ENCODE data around the gene SETDB1. TPM values are rescaled to one million over a fixed set of nuclear protein-coding genes. Genes with fewer than 3 reads are reported as not detected.
A peak's percentile ranks its signal among the peaks of the same experiment; 100 is the strongest.

The SETDB1 gene
- total and polyA plus RNA-seq, 2 experiments from 2014 or later = 12.9 to 33.7 TPM

DNA sequence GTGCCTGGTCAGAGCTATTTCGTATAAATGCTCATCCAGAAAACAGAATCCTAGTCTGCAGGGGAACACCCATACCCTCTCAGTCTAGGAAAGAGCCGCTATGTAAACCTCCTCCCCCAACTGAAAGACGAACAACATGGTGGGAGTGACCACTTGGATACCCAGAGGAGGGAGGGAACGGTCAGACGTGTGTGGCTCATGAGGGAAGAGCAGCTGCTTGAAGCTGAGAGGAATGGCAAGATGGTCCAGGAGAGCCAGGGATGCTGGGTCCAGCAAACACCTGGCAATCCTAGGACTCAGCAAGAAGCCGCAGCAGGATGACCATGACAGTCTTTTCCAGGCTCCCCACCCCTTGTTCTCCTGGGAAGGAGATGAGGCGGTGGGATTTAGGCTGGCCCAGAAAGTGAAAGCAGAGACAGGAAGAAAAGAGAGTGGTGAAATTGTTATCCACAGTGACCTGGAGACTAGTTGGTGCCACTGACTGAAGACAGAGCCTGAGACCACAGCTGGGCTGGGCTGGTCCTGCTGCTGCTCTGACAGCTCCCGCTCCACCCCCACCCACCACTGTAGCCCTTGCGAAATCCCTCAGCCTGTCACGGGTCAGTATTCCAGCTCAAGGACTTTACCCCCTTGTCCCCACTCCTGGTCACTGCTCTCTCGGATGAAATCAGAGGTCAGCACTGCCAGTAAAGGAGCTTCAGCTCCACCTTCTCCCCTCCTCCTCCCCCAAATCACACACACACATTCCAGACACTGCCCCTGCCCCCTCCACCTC, 44.8 kb downstream of the SETDB1 start:
- H2AFZ ChIP-seq = no peak overlapping the region
- H3K27ac ChIP-seq = peak overlapping the region; percentile 94
- no peaks in the 10 kb centered on the region for H3K27me3 ChIP-seq
- no peaks in the 10 kb centered on the region for H3K9me3 ChIP-seq (ENCODE audit: low read depth)
- TF ChIP-seq, protein P1, sequence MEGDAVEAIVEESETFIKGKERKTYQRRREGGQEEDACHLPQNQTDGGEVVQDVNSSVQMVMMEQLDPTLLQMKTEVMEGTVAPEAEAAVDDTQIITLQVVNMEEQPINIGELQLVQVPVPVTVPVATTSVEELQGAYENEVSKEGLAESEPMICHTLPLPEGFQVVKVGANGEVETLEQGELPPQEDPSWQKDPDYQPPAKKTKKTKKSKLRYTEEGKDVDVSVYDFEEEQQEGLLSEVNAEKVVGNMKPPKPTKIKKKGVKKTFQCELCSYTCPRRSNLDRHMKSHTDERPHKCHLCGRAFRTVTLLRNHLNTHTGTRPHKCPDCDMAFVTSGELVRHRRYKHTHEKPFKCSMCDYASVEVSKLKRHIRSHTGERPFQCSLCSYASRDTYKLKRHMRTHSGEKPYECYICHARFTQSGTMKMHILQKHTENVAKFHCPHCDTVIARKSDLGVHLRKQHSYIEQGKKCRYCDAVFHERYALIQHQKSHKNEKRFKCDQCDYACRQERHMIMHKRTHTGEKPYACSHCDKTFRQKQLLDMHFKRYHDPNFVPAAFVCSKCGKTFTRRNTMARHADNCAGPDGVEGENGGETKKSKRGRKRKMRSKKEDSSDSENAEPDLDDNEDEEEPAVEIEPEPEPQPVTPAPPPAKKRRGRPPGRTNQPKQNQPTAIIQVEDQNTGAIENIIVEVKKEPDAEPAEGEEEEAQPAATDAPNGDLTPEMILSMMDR (IDR thresholded peaks at IDR 0.05; ENCODE audit: poor library complexity) = no peak
- no peak for TF ChIP-seq EZH2 (IDR thresholded peaks at IDR 0.05; ENCODE audit: borderline replicate concordance)
- no peak for TF ChIP-seq EZH2phosphoT487 (IDR thresholded peaks at IDR 0.05; ENCODE audit: low read depth, severe bottlenecking, unreplicated experiment)
- DNase-seq (ENCODE audit: low spot score) = peak; percentile 90
- peak overlapping the region; percentile 23 for H3K4me3 ChIP-seq
- peaks cover 33% of the 10 kb centered on the region for H3K4me1 ChIP-seq (ENCODE audit: insufficient read depth)
- peaks cover 38% of the 10 kb centered on the region for H4K20me1 ChIP-seq (ENCODE audit: insufficient read depth, poor library complexity, severe bottlenecking)
- H3K9me2 ChIP-seq (replicated peaks; ENCODE audit: insufficient read depth) = no peaks in the 10 kb centered on the region
- peak overlapping the region; percentile 98 for H3K4me2 ChIP-seq
- WGBS (ENCODE audit: low lambda C conversion rate, missing lambda C conversion rate) = 29% methylated on average over 11 of the region's 11 CpGs
- peaks cover 82% of the 10 kb centered on the region for H3K79me2 ChIP-seq
- no peaks in the 10 kb centered on the region for H3K36me3 ChIP-seq (replicated peaks; ENCODE audit: insufficient read depth, low read depth)

DNA sequence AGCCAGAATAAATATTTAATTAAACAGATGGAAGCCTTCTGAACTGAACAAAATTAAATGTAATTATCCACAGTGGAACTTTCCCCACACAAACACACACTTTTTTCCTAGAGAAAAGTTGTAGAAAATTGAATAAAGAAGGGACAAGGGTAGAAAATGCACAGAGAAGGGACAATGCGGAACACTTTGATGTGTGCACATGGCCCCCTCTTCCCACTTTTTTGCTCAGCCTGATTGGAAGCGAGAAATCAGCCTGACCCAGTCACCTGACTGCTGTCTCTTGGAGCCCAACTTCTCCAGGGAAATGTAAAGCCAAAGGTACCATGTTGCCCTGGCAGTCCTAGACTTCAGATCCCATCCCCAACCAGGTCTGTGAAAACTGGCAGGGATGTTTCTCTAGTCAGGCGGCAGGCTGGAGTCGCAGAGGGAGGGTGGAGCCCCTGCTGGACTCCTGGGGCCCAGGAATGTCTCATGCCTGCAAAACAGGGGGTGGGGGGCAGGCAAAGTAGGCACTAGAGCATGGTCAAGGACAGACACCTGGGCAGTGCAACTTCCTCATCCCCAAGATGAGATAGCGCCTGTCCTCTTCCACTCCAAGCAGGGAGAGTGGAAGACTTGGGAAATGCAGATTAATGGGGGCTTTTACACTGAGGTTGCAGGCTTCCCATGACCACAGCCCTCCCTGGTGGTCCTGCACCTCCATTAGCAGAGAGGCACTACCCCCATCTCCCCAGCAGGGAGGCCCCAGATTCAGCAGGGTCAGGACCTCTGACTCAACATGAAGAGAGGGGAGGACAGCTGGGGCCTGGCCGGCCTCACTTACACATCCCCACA, 45.6 kb downstream of the SETDB1 start:
- H3K4me1 ChIP-seq (ENCODE audit: insufficient read depth) = peaks cover 41% of the 10 kb centered on the region
- peaks cover 81% of the 10 kb centered on the region for H3K79me2 ChIP-seq
- H3K27me3 ChIP-seq = no peaks in the 10 kb centered on the region
- peak overlapping the region; percentile 98 for H3K4me2 ChIP-seq
- no peaks in the 10 kb centered on the region for H3K9me3 ChIP-seq (ENCODE audit: low read depth)
- TF ChIP-seq EZH2 (IDR thresholded peaks at IDR 0.05; ENCODE audit: borderline replicate concordance) (no peak), EZH2phosphoT487 (IDR thresholded peaks at IDR 0.05; ENCODE audit: low read depth, severe bottlenecking, unreplicated experiment) (no peak)
- TF ChIP-seq, protein P1 (IDR thresholded peaks at IDR 0.05; ENCODE audit: poor library complexity) = peak; percentile 14
- H3K9me2 ChIP-seq (replicated peaks; ENCODE audit: insufficient read depth) = no peaks in the 10 kb centered on the region
- H2AFZ ChIP-seq = no peak overlapping the region
- WGBS (ENCODE audit: low lambda C conversion rate, missing lambda C conversion rate) = 34% methylated on average over 6 of the region's 6 CpGs
- H3K27ac ChIP-seq = peak overlapping the region; percentile 94
- H3K36me3 ChIP-seq (replicated peaks; ENCODE audit: insufficient read depth, low read depth) = no peaks in the 10 kb centered on the region
- DNase-seq (ENCODE audit: low spot score) = peak; percentile 55
- H3K4me3 ChIP-seq = peak overlapping the region; percentile 81
- peaks cover 38% of the 10 kb centered on the region for H4K20me1 ChIP-seq (ENCODE audit: insufficient read depth, poor library complexity, severe bottlenecking)

DNA sequence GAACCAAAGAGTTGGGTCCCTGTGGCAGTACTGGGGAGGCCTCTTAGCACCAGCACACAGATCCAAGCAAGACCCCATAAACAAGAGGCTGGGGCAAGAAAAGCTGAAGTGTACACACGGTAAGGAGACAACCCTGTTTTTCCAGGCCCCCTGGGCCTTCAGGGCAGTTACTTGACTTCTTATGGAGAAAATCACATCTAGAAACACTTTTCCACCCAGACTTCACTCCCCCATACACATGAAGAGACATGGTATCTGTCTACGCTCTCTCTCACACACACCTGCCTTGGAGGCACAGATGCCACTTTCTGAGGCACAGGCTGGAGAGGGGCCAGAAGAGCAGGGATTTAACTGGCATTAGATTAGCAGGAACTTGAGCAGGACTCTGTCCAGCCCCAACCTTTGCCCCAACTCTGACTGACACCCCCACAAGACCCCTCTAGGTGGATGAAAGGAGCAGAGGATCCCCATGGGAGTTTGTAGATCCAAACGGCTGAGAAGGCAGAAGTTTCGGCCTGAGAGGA, 46.3 kb downstream of the SETDB1 start:
- no peak overlapping the region for H2AFZ ChIP-seq
- no peaks in the 10 kb centered on the region for H3K36me3 ChIP-seq (replicated peaks; ENCODE audit: insufficient read depth, low read depth)
- TF ChIP-seq EZH2phosphoT487 (IDR thresholded peaks at IDR 0.05; ENCODE audit: low read depth, severe bottlenecking, unreplicated experiment) = no peak
- TF ChIP-seq, protein P1 (IDR thresholded peaks at IDR 0.05; ENCODE audit: poor library complexity) = no peak
- no peak for TF ChIP-seq EZH2 (IDR thresholded peaks at IDR 0.05; ENCODE audit: borderline replicate concordance)
- H3K27ac ChIP-seq = peak overlapping the region; percentile 94
- 41% methylated on average over 4 of the region's 4 CpGs for WGBS (ENCODE audit: low lambda C conversion rate, missing lambda C conversion rate)
- peaks cover 38% of the 10 kb centered on the region for H4K20me1 ChIP-seq (ENCODE audit: insufficient read depth, poor library complexity, severe bottlenecking)
- H3K4me2 ChIP-seq = peak overlapping the region; percentile 98
- H3K79me2 ChIP-seq = peaks cover 74% of the 10 kb centered on the region
- H3K9me2 ChIP-seq (replicated peaks; ENCODE audit: insufficient read depth) = no peaks in the 10 kb centered on the region
- peak overlapping the region; percentile 81 for H3K4me3 ChIP-seq
- no peaks in the 10 kb centered on the region for H3K9me3 ChIP-seq (ENCODE audit: low read depth)
- peaks cover 48% of the 10 kb centered on the region for H3K4me1 ChIP-seq (ENCODE audit: insufficient read depth)
- H3K27me3 ChIP-seq = no peaks in the 10 kb centered on the region
- no peak for DNase-seq (ENCODE audit: low spot score)
